ENCODE data around the gene TMPRSS2. TPM values are rescaled to one million over a fixed set of nuclear protein-coding genes. Genes with fewer than 3 reads are reported as not detected.
"Not testable (repeated sequence)": the region's sequence is repeated elsewhere in the genome, so short reads cannot be mapped to it uniquely, and the experiment has no call there.

TMPRSS2 gene
- total RNA-seq, 3 donors from 2014 or later (not counting 1 experiment from before 2014, with no cell fraction given): not detected

DNA sequence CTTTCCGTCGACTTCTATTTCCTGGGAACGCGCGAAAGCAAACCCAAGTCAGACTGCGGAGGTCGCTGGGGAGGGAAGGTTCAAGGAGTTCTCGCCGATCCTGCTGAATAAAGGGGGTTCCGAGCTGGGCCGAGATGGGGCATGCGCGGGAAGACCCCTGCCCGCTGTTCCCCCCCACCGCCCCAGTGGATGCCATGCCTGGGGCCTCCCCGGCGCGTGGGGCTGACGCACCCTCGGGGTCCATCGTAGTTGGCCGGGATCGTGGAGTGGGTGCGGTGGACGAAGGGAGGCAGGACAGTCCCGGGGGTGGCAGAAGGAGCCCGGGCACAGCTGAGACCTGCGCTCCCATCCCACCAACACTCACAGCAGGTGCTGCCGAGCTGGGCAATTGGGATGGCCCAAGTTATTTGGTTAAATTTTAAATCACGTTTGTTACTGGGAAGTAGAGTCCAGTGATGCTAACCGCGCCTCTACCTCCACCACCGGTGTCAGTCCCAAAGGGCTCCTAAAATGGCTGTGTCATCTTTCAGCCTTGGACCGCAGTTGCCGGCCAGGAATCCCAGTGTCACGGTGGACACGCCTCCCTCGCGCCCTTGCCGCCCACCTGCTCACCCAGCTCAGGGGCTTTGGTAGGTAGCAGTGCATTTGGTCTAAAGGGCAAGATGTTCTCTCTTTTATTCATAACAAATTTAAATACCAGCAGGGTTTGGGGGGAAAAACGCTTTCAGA, 81.1 kb downstream of the TMPRSS2 start:
- TF ChIP-seq, protein P1, sequence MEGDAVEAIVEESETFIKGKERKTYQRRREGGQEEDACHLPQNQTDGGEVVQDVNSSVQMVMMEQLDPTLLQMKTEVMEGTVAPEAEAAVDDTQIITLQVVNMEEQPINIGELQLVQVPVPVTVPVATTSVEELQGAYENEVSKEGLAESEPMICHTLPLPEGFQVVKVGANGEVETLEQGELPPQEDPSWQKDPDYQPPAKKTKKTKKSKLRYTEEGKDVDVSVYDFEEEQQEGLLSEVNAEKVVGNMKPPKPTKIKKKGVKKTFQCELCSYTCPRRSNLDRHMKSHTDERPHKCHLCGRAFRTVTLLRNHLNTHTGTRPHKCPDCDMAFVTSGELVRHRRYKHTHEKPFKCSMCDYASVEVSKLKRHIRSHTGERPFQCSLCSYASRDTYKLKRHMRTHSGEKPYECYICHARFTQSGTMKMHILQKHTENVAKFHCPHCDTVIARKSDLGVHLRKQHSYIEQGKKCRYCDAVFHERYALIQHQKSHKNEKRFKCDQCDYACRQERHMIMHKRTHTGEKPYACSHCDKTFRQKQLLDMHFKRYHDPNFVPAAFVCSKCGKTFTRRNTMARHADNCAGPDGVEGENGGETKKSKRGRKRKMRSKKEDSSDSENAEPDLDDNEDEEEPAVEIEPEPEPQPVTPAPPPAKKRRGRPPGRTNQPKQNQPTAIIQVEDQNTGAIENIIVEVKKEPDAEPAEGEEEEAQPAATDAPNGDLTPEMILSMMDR (IDR thresholded peaks at IDR 0.05): no peak
- peak overlapping the region; percentile 97 for H3K4me3 Mint-ChIP-seq
- H3K27ac ChIP-seq (ENCODE audit: low read length): no peak overlapping the region
- ATAC-seq (no peak), DNase-seq (peak in 1 of 2 donors; percentile 13)
- H3K36me3 ChIP-seq (ENCODE audit: control insufficient read depth, insufficient read depth, low read length): peaks cover 3% of the 10 kb centered on the region
- peaks cover 13% of the 10 kb centered on the region for H3K4me1 ChIP-seq (ENCODE audit: control insufficient read depth, insufficient read depth, low read length)
- H3K4me1 Mint-ChIP-seq: peaks cover 12 to 22% of the 10 kb centered on the region in 2 donors
- intact Hi-C loops (cut with micrococcal nuclease): no loop called here
- H3K4me3 ChIP-seq (ENCODE audit: low read length): peak overlapping the region; percentile 81
- H3K9me3 ChIP-seq (ENCODE audit: control insufficient read depth, insufficient read depth, low read length): no peaks in the 10 kb centered on the region
- no peaks in the 10 kb centered on the region for H3K27me3 ChIP-seq (ENCODE audit: control insufficient read depth, insufficient read depth, low read length)
- H3K36me3 Mint-ChIP-seq: no peaks in the 10 kb centered on the region
- no peaks in the 10 kb centered on the region for H3K27me3 Mint-ChIP-seq (ENCODE audit: low read depth in 2 of 2)
- no peaks in the 10 kb centered on the region for H3K9me3 Mint-ChIP-seq
- WGBS (ENCODE audit: insufficient coverage): 32% methylated on average over 39 of the region's 41 CpGs
- peak overlapping the region; percentile 34 to 96 for H3K27ac Mint-ChIP-seq

DNA sequence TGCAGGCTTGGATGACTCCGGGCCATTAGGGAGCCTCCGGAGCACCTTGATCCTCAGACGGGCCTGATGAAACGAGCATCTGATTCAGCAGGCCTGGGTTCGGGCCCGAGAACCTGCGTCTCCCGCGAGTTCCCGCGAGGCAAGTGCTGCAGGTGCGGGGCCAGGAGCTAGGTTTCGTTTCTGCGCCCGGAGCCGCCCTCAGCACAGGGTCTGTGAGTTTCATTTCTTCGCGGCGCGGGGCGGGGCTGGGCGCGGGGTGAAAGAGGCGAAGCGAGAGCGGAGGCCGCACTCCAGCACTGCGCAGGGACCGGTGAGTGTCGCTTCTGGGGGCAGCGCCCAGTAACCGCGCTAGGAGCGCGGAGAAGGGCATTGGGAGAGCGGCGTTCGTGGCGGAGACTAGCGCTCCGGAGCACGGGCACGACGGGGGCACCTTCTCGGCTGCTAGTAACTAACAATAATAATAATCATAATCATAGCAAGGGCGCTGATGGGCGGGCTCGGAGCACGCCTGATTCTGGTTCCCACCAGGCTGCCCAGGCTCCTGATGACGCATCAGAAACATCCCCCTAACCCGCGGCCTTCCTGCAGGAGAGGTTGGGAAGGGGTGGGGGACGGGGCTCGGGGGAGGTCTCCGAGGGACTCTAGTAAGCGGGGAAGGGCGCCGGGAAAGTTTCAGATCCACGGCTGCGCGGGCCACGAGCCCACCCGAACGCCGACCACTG, 81.8 kb downstream of the TMPRSS2 start, which contains the start of gene MX1:
Gene MX1 (plus strand): TSS at position 286 of the 722 bp plus-strand sequence. CDS start 5,832 bp downstream, outside the sequence.
- Mint-ChIP-seq H3K36me3 (no peaks in the 10 kb centered on the region), H3K4me1 (peaks cover 12 to 25% of the 10 kb centered on the region in 2 donors), H3K9me3 (no peaks in the 10 kb centered on the region), H3K4me3 (peak within 1 kb of the TSS; percentile 97), H3K27me3 (ENCODE audit: low read depth in 2 of 2) (no peaks in the 10 kb centered on the region), H3K27ac (peak within 1 kb of the TSS; percentile 75 to 96)
- no peaks in the 10 kb centered on the region for H3K27me3 ChIP-seq (ENCODE audit: control insufficient read depth, insufficient read depth, low read length)
- peak; percentile 99 for ATAC-seq
- TF ChIP-seq, protein P1 (IDR thresholded peaks at IDR 0.05): no peak
- WGBS (ENCODE audit: insufficient coverage): under 1% methylated on average over 63 of the region's 65 CpGs
- no peaks in the 10 kb centered on the region for H3K36me3 ChIP-seq (ENCODE audit: control insufficient read depth, insufficient read depth, low read length)
- H3K9me3 ChIP-seq (ENCODE audit: control insufficient read depth, insufficient read depth, low read length): no peaks in the 10 kb centered on the region
- DNase-seq: peak; percentile 74 to 87
- intact Hi-C loops (cut with micrococcal nuclease): no loop called here
- peak within 1 kb of the TSS; percentile 81 for H3K4me3 ChIP-seq (ENCODE audit: low read length)
- H3K4me1 ChIP-seq (ENCODE audit: control insufficient read depth, insufficient read depth, low read length): peaks cover 13% of the 10 kb centered on the region
- peak within 1 kb of the TSS; percentile 57 for H3K27ac ChIP-seq (ENCODE audit: low read length)

DNA sequence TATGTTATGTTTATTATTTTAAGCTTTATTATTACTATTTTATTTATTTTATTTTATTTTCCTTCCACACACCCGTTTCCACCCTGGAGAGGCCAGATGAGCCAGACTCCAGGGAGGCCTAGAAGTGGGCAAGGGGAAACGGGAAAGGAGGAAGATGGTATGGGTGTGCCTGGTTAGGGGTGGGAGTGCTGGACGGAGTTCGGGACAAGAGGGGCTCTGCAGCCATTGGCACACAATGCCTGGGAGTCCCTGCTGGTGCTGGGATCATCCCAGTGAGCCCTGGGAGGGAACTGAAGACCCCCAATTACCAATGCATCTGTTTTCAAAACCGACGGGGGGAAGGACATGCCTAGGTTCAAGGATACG, 82.4 kb downstream of the TMPRSS2 start:
- Histone ChIP-seq H3K27me3 (ENCODE audit: control insufficient read depth, insufficient read depth, low read length) (no peaks in the 10 kb centered on the region), H3K36me3 (ENCODE audit: control insufficient read depth, insufficient read depth, low read length) (no peaks in the 10 kb centered on the region), H3K4me1 (ENCODE audit: control insufficient read depth, insufficient read depth, low read length) (peaks cover 17% of the 10 kb centered on the region), H3K27ac (ENCODE audit: low read length) (peak overlapping the region; percentile 57), H3K9me3 (ENCODE audit: control insufficient read depth, insufficient read depth, low read length) (no peaks in the 10 kb centered on the region), H3K4me3 (ENCODE audit: low read length) (peak overlapping the region; percentile 81)
- WGBS (ENCODE audit: insufficient coverage): 47% methylated on average over 6 of the region's 7 CpGs
- H3K27ac Mint-ChIP-seq: peak overlapping the region; percentile 75 to 96
- no peak for ATAC-seq
- DNase-seq: no peak
- TF ChIP-seq, protein P1 (IDR thresholded peaks at IDR 0.05): no peak
- H3K4me3 Mint-ChIP-seq: peak overlapping the region; percentile 97
- H3K4me1 Mint-ChIP-seq: peaks cover 15 to 30% of the 10 kb centered on the region in 2 donors
- H3K27me3 Mint-ChIP-seq (ENCODE audit: low read depth in 2 of 2): no peaks in the 10 kb centered on the region
- no peaks in the 10 kb centered on the region for H3K9me3 Mint-ChIP-seq
- no peaks in the 10 kb centered on the region for H3K36me3 Mint-ChIP-seq
- intact Hi-C loops (cut with micrococcal nuclease): no loop called here

DNA sequence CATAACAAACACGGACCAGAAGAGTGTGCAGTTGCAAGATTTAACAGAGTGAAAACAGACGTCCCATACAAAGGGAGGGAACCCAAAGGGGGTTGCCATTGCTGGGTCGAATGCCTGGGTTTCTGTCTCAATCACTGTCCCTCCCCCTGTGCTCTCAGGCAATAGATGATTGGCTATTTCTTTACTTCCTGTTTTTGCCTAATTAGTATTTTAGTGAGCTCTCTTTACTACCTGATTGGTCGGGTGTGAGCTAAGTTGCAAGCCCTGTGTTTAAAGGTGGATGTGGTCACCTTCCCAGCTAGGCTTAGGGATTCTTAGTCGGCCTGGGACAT, 84.7 kb downstream of the TMPRSS2 start:
- DNase-seq; H3K36me3 Mint-ChIP-seq; H3K9me3 ChIP-seq (ENCODE audit: control insufficient read depth, insufficient read depth, low read length); ATAC-seq; H3K4me3 ChIP-seq (ENCODE audit: low read length); H3K27ac ChIP-seq (ENCODE audit: low read length); H3K27me3 Mint-ChIP-seq (ENCODE audit: low read depth in 2 of 2); H3K27me3 ChIP-seq (ENCODE audit: control insufficient read depth, insufficient read depth, low read length); H3K9me3 Mint-ChIP-seq; intact Hi-C loops (cut with micrococcal nuclease); H3K36me3 ChIP-seq (ENCODE audit: control insufficient read depth, insufficient read depth, low read length): not testable (repeated sequence)
- WGBS (ENCODE audit: insufficient coverage): 59% methylated on average over 3 of the region's 5 CpGs
- peak overlapping the region; percentile 41 for H3K4me3 Mint-ChIP-seq
- peaks cover 25% of the 10 kb centered on the region for H3K4me1 ChIP-seq (ENCODE audit: control insufficient read depth, insufficient read depth, low read length)
- peaks cover 17 to 37% of the 10 kb centered on the region in 2 donors for H3K4me1 Mint-ChIP-seq
- peak overlapping the region; percentile 6 to 96 for H3K27ac Mint-ChIP-seq

All from natural killer cell (primary cell).